Sigmoid colon (tissue), 7 donors: ENCODE data around the gene SLC50A1. TPM values are rescaled to one million over a fixed set of nuclear protein-coding genes. Genes with fewer than 3 reads are reported as not detected.
A peak's percentile ranks its signal among the peaks of the same experiment; 100 is the strongest.

Experiments used
- DNase-seq: peaks from one replicate; pipeline ENCODE4 v3.0.0-alpha.2; 2019
- H3K27ac ChIP-seq, 4 donors: fragments of 200-600 bp; sonication (generic); one replicate each; pipeline ENCODE4 v1.5.1; 2016 to 2019; ENCODE audit warnings: mild to moderate bottlenecking in 1 of 4
- H3K27me3 ChIP-seq, 3 donors: fragments of 200-600 bp; sonication (generic); one replicate each; pipeline ENCODE4 v1.5.1; 2019; ENCODE audit warnings: mild to moderate bottlenecking in 1 of 3
- H3K36me3 ChIP-seq, 4 donors: fragments of 200-600 bp; sonication (generic); one replicate each; pipeline ENCODE4 v1.5.1; 2016 to 2019
- H3K4me1 ChIP-seq, 4 donors: fragments of 200-600 bp; sonication (generic); one replicate each; pipeline ENCODE4 v1.5.1; 2017 to 2019
- H3K4me3 ChIP-seq, 4 donors: fragments of 200-600 bp; sonication (generic); one replicate each; pipeline ENCODE4 v1.5.1; 2017 to 2019; ENCODE audit warnings: mild to moderate bottlenecking in 2 of 4, moderate library complexity in 1 of 4
- H3K9me3 ChIP-seq, 4 donors: fragments of 200-600 bp in 3 of 4; sonication (generic) in 3 of 4; one replicate each; pipeline versions ENCODE4 v1.5.1 to v1.6.1; 2013 to 2019
- CTCF ChIP-seq, 4 experiments: fragments of 450-650 bp in 3 of 4; fragments of 200-600 bp in 1 of 4; IDR thresholded peaks; one replicate each; pipeline ENCODE4 v1.5.1; 2016 to 2019; ENCODE audit warnings: antibody characterized with exemption in 4 of 4, mild to moderate bottlenecking in 3 of 4, moderate library complexity in 2 of 4
- EP300 ChIP-seq, 4 donors: sonication (generic); formaldehyde crosslinking; IDR thresholded peaks; one replicate each; pipeline ENCODE4 v1.6.1; 2017; ENCODE audit warnings: antibody characterized with exemption in 4 of 4
- POLR2A ChIP-seq, 2 donors: fragments of 450-650 bp; IDR thresholded peaks; one replicate each; pipeline ENCODE4 v1.6.1; 2016; ENCODE audit warnings: antibody characterized with exemption in 2 of 2, mild to moderate bottlenecking in 2 of 2, moderate library complexity in 2 of 2
- POLR2AphosphoS5 ChIP-seq, 4 donors: sonication (generic); formaldehyde crosslinking; IDR thresholded peaks; one replicate each; pipeline ENCODE4 v1.6.1; 2017; ENCODE audit warnings: antibody characterized with exemption in 4 of 4
- WGBS, 2 donors: extraction: QIAGEN DNeasy Blood & Tissue Kit; methylation state at CpG; one replicate each; pipeline ENCODE4 v1.1.7; 2013; 5-methylcytosine and 5-hydroxymethylcytosine counted together
- intact Hi-C: fragments of 100-400 bp; cut with DNase I; formaldehyde crosslinking; loops from one replicate; pipeline ENCODE4 v1.15.1; 2023
- polyA plus RNA-seq, 3 donors: library from polyadenylated mRNA; stranded (reverse); fragments of 200-250 nt; gene quantifications; one replicate each; pipeline ENCODE4 v1.2.3, GENCODE V29; 2013
- total RNA-seq, 4 donors: library from RNA; depleted of rRNA; stranded (reverse); fragments of >200 nt; gene quantifications; one replicate each; pipeline ENCODE4 v1.1.0, GENCODE V29; 2016
- donor health status: healthy with polysubstance abuse.
- donor health status: Bipolar disorder and iron deficiency.
- donor health status: healthy.

SLC50A1 gene
- total and polyA plus RNA-seq, 7 donors, result 8.0 to 151 (median 21.4) TPM

DNA sequence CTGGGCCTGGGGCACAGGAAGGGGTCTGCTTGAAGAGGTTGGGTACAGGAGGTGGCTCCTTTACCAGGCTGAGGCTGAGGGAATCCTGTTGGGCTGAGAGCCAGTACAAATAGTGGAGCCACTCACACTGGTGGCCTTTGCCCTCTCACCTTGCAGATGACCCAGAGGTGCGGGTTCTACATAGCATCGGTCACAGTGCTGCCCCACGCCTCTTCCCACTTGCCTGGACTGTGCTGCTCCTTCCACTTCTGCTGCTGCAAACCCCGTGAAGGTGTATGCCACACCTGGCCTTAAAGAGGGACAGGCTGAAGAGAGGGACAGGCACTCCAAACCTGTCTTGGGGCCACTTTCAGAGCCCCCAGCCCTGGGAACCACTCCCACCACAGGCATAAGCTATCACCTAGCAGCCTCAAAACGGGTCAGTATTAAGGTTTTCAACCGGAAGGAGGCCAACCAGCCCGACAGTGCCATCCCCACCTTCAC lies 1.8 kb upstream of the SLC50A1 start:
- Histone ChIP-seq H3K9me3 (no peaks in the 10 kb centered on the region), H3K36me3 (peaks cover 19 to 35% (median 21%) of the 10 kb centered on the region in 4 donors), H3K27me3 (no peaks in the 10 kb centered on the region), H3K4me1 (peaks cover 0 to 64% (median 46%) of the 10 kb centered on the region in 4 donors), H3K4me3 (no peak overlapping the region), H3K27ac (peak overlapping the region; percentile 94 to 99 (median 98))
- 31 to 75% methylated on average over 7 of the region's 7 CpGs for WGBS, 2 donors
- DNase-seq, result no peak
- TF ChIP-seq POLR2A (IDR thresholded peaks at IDR 0.05), result no peak
- no peak for TF ChIP-seq POLR2AphosphoS5 (IDR thresholded peaks at IDR 0.05)
- no peak for TF ChIP-seq EP300 (IDR thresholded peaks at IDR 0.05)
- TF ChIP-seq CTCF (IDR thresholded peaks at IDR 0.05), result no peak
- intact Hi-C loops, result loop anchor here (2.0 kb wide), 1 partner anchor 43 kb away; no protein-coding TSS in a partner anchor

DNA sequence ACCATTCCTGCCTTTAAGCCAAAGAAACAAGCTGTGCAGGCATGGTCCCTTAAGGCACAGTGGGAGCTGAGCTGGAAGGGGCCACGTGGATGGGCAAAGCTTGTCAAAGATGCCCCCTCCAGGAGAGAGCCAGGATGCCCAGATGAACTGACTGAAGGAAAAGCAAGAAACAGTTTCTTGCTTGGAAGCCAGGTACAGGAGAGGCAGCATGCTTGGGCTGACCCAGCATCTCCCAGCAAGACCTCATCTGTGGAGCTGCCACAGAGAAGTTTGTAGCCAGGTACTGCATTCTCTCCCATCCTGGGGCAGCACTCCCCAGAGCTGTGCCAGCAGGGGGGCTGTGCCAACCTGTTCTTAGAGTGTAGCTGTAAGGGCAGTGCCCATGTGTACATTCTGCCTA lies 1.3 kb upstream of the SLC50A1 start:
- Histone ChIP-seq H3K4me3 (peak overlapping the region in 1 of 4 donors; percentile 70), H3K4me1 (peaks cover 0 to 65% (median 46%) of the 10 kb centered on the region in 4 donors)
- no peak for DNase-seq

GRCh38 chr1:155134880-155135414 lies 705 bp upstream of the SLC50A1 start:
- Histone ChIP-seq H3K27me3 (no peaks in the 10 kb centered on the region), H3K4me3 (peak overlapping the region; percentile 52 to 72 (median 70)), H3K36me3 (peaks cover 19 to 35% (median 21%) of the 10 kb centered on the region in 4 donors), H3K4me1 (peaks cover 0 to 65% (median 45%) of the 10 kb centered on the region in 4 donors), H3K9me3 (no peaks in the 10 kb centered on the region), H3K27ac (peak overlapping the region; percentile 94 to 99 (median 98))
- DNase-seq, result peak; percentile 95
- WGBS, 2 donors, result 5 to 23% methylated on average over 18 of the region's 18 CpGs
- peak in 1 of 4 donors; percentile 5 for TF ChIP-seq EP300 (IDR thresholded peaks at IDR 0.05)
- no peak for TF ChIP-seq POLR2A (IDR thresholded peaks at IDR 0.05)
- peak in 2 of 4 donors; percentile 33 to 76 for TF ChIP-seq POLR2AphosphoS5 (IDR thresholded peaks at IDR 0.05)
- intact Hi-C loops, result loop anchor here (2.0 to 5.0 kb wide), 2 partner anchors 37 to 44 kb away; partner anchors contain the start of genes KRTCAP2 and TRIM46

More for the DNA sequence above, 1.3 kb upstream of the SLC50A1 start:
- H3K27ac ChIP-seq, result peak overlapping the region; percentile 94 to 99 (median 98)
- no peaks in the 10 kb centered on the region for H3K9me3 ChIP-seq
- intact Hi-C loops, result loop anchor here (2.0 kb wide), 1 partner anchor 44 kb away; no protein-coding TSS in a partner anchor
- 27 to 54% methylated on average over 1 of the region's 1 CpG for WGBS, 2 donors
- peaks cover 19 to 35% (median 21%) of the 10 kb centered on the region in 4 donors for H3K36me3 ChIP-seq
- TF ChIP-seq CTCF (IDR thresholded peaks at IDR 0.05) (no peak), EP300 (IDR thresholded peaks at IDR 0.05) (no peak), POLR2A (IDR thresholded peaks at IDR 0.05) (no peak), POLR2AphosphoS5 (IDR thresholded peaks at IDR 0.05) (no peak)
- no peaks in the 10 kb centered on the region for H3K27me3 ChIP-seq

DNA sequence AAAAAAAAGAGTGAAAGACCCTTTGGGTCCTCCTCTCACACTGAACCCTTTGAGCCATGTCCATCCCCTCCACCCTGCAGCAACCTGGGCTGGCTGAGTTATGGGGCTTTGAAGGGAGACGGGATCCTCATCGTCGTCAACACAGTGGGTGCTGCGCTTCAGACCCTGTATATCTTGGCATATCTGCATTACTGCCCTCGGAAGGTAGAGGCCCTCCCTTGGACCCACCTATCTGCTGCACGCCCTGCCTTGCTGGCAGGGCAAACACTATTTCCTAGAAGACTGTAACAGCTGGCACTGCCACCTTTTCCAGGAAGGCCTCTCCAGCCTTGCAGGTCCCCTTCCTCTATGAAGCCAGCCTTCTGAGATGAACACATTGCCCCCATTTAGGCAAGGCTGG lies 1.1 kb downstream of the SLC50A1 start:
- Histone ChIP-seq H3K27me3 (no peaks in the 10 kb centered on the region), H3K9me3 (no peaks in the 10 kb centered on the region), H3K4me3 (peak overlapping the region; percentile 52 to 72 (median 70)), H3K4me1 (peaks cover 0 to 50% (median 40%) of the 10 kb centered on the region in 4 donors), H3K27ac (peak overlapping the region; percentile 94 to 99 (median 98)), H3K36me3 (peaks cover 14 to 29% (median 18%) of the 10 kb centered on the region in 4 donors)
- TF ChIP-seq POLR2A (IDR thresholded peaks at IDR 0.05) (no peak), EP300 (IDR thresholded peaks at IDR 0.05) (no peak), CTCF (IDR thresholded peaks at IDR 0.05) (no peak), POLR2AphosphoS5 (IDR thresholded peaks at IDR 0.05) (no peak)
- WGBS, 2 donors, result 13 to 24% methylated on average over 6 of the region's 6 CpGs
- no peak for DNase-seq
- intact Hi-C loops, result loop anchor here (5.0 kb wide), 1 partner anchor 36 kb away; the partner anchor contains the start of genes KRTCAP2 and TRIM46
